ENCODE data around the gene SFMBT1. TPM values are rescaled to one million over a fixed set of nuclear protein-coding genes. Genes with fewer than 3 reads are reported as not detected.

Gene SFMBT1
- total and polyA plus RNA-seq, 2 of the 8 experiments (the other 6 are each of a cell fraction or from before 2014, with no cell fraction given), result 8.1 to 16.8 TPM

- Histone ChIP-seq H3K23me2 (ENCODE audit: low read depth, low read length) (no peaks in the 10 kb centered on the region), H2BK120ac (replicated peaks; ENCODE audit: low read depth, low read length) (no peak overlapping the region), H3K56ac (replicated peaks; ENCODE audit: insufficient read length, low read depth, low read length) (no peak overlapping the region), H3K9me3 (ENCODE audit: insufficient read depth in 2 of 2, low read depth in 1 of 2, low read length in 1 of 2) (no peaks in the 10 kb centered on the region), H4K20me1 (replicated peaks in 1 of 2; ENCODE audit: control insufficient read depth in 1 of 2, insufficient read depth in 2 of 2, low read length in 2 of 2) (peaks cover 0 to 3% of the 10 kb centered on the region in 2 experiments), H3K79me2 (ENCODE audit: control insufficient read depth in 1 of 2, insufficient read depth in 2 of 2, low read length in 2 of 2) (no peaks in the 10 kb centered on the region), H3K27me3 (replicated peaks in 1 of 4; ENCODE audit: control insufficient read depth in 3 of 4, extremely low read depth in 1 of 4, insufficient read depth in 3 of 4, low read length in 3 of 4) (no peaks in the 10 kb centered on the region), H3K4ac (replicated peaks; ENCODE audit: insufficient read length, low read depth, low read length) (no peak overlapping the region), H3K27ac (ENCODE audit: low read depth, low read length) (no peak overlapping the region), H3K23ac (ENCODE audit: insufficient read length) (no peak overlapping the region), H2AFZ (ENCODE audit: low read length) (no peak overlapping the region), H3K9ac (replicated peaks in 1 of 4; ENCODE audit: extremely low read depth in 1 of 4, low read depth in 3 of 4, low read length in 3 of 4) (no peak overlapping the region), H3K14ac (ENCODE audit: insufficient read length) (no peak overlapping the region), H3K18ac (ENCODE audit: extremely low read depth, low read length) (no peak overlapping the region), H4K91ac (replicated peaks; ENCODE audit: insufficient read length, low read length) (no peak overlapping the region), H3K36me3 (ENCODE audit: control insufficient read depth in 2 of 4, insufficient read depth in 4 of 4, low read length in 3 of 4) (peaks cover 0 to 20% (median 10%) of the 10 kb centered on the region in 4 experiments; a peak in 5 of 8 replicates), H4K8ac (ENCODE audit: extremely low read depth, insufficient read depth, low read length) (no peak overlapping the region), H3K4me2 (ENCODE audit: insufficient read depth in 1 of 2, low read depth in 2 of 2, low read length in 2 of 2) (no peak overlapping the region), H3K79me1 (ENCODE audit: low read depth, low read length) (no peaks in the 10 kb centered on the region), H2BK15ac (ENCODE audit: low read length) (no peak overlapping the region), H2BK20ac (ENCODE audit: low read length) (no peak overlapping the region), H3K4me1 (replicated peaks in 1 of 4; ENCODE audit: control insufficient read depth in 3 of 4, insufficient read depth in 4 of 4, low read length in 3 of 4) (no peaks in the 10 kb centered on the region), H2AK5ac (ENCODE audit: low read depth, low read length) (no peak overlapping the region), H2BK5ac (ENCODE audit: low read depth, low read length) (no peak overlapping the region), H4K5ac (ENCODE audit: insufficient read length, low read depth, low read length) (no peak overlapping the region), H3K4me3 (ENCODE audit: extremely low read depth in 1 of 4, insufficient read depth in 2 of 4, low read depth in 3 of 4, low read length in 4 of 4) (no peak overlapping the region), H2BK12ac (ENCODE audit: low read depth, low read length) (no peak overlapping the region)
- ChIA-PET POLR2A (ENCODE audit: partially characterized antibody) (no interaction called here), CTCF (ENCODE audit: partially characterized antibody) (interaction anchor here (0.6 kb wide), 1 partner anchor 18 kb away, joined by 3 read pairs; no protein-coding TSS in a partner anchor)
- DNase-seq (ENCODE audit: low read depth in 1 of 2, low spot score in 2 of 2) (no peak), FAIRE-seq (no peak)
- TF ChIP-seq SIN3A (conservative IDR thresholded peaks at IDR 0.05 in 1 of 2, IDR thresholded peaks at IDR 0.05 in 1 of 2; ENCODE audit: low read depth in 1 of 2, low read length in 2 of 2) (no peak), SUZ12 (IDR thresholded peaks at IDR 0.05; ENCODE audit: low read length) (no peak), CHD2 (IDR thresholded peaks at IDR 0.05; ENCODE audit: low read length) (no peak), E2F6 (IDR thresholded peaks at IDR 0.05) (no peak), BCL11A (IDR thresholded peaks at IDR 0.05; ENCODE audit: low read depth in 2 of 2, low read length in 2 of 2) (no peak), EZH2 (IDR thresholded peaks at IDR 0.05; ENCODE audit: low read depth, low read length, severe bottlenecking) (no peak), SAP30 (IDR thresholded peaks at IDR 0.05; ENCODE audit: insufficient read depth, insufficient replicate concordance, low read length) (no peak), POLR2AphosphoS5 (IDR thresholded peaks at IDR 0.05; ENCODE audit: low read depth, low read length) (no peak), SIX5 (IDR thresholded peaks at IDR 0.05; ENCODE audit: low read depth, low read length) (no peak), GTF2F1 (IDR thresholded peaks at IDR 0.05; ENCODE audit: borderline replicate concordance, low read depth, low read length) (no peak)
- WGBS, 2 experiments (ENCODE audit: extremely low coverage in 1 of 2, insufficient coverage in 1 of 2, insufficient read length in 1 of 2, insufficient replicate concordance in 2 of 2, low coverage in 1 of 2, low lambda C conversion rate in 2 of 2, missing lambda C conversion rate in 1 of 2), result 85% methylated on average over 3 of the region's 3 CpGs; no CpG with 5 or more reads in 1 of the 2 experiments
These were observed 128.8 kb downstream of the SFMBT1 start for GRCh38 chr3:52917044-52917443.
